Activated CD8-positive, alpha-beta memory T cell treated with anti-CD3 and anti-CD28 coated beads, Interleukin-2, amount 50 U/mL, for 1 hour (primary cell): ENCODE results near the gene CNTN4.

Source experiments
- DNase-seq: peaks from one replicate; pipeline ENCODE4 v3.0.0-alpha.2; 2020; ENCODE audit errors: extremely low read depth

CNTN4 gene

DNA sequence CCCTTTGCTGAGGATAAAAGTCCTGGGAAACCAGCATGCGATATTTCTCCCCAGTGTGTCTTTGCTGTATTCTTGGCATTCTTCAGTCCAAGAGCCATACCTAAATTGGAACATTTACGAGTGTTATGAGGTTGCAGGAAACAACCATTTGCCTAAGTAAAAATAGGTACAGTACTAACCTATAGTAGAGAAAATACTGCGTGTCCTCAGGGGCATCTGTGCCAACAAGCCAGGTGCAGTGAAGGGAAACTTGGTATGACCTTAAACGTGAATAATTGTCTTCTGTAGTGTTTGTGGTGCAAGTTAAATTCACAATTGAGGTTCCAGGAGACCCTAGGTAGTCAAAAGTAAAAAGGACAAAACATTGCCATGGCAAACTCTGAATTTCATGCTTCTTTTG is 999.3 kb downstream of the CNTN4 start:
- no peak for DNase-seq

- no peak for DNase-seq
These were observed 1003.2 kb downstream of the CNTN4 start for GRCh38 chr3:3101660-3102458.

DNA sequence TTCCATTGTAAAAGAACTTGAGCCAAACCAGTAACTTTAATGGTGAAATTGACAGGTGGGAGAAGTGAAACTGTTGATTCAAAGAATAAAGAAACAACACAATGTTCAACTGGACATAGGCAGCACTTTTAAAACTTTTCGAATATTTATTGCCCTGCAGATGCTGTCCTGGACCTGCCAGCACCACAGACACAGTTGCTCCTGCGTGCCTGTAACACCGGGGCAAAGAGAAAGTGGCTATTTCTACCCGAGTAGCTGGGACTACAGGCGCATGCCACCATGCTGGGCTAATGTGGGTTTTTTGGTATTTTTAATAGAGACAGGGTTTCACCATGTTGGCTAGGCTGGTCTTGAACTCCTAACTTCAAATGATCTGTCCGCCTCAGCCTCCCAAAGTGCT is 1004.1 kb downstream of the CNTN4 start:
- no peak for DNase-seq

DNA sequence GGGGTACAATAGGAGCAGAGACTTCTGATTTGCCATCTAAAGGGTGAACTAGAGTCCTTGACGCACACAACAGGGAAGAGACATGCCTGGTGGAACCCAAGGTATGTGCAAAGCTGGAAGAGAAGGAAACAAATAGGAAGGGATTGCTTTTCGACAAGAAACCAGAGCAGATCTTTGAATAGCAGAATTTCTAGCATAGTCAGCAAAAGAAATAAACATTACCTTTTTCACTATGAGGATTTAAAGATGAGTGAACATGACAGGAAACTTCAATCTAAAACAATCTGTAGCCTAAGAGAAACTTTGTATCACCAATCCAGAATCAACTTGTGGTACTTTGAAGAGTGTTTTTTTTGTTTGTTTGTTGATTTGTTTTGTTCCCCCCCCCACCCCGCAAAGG is 1006.6 kb downstream of the CNTN4 start:
- DNase-seq, result no peak

GRCh38 chr3:3105815-3106214 is 1007.1 kb downstream of the CNTN4 start:
- DNase-seq, result no peak

DNA sequence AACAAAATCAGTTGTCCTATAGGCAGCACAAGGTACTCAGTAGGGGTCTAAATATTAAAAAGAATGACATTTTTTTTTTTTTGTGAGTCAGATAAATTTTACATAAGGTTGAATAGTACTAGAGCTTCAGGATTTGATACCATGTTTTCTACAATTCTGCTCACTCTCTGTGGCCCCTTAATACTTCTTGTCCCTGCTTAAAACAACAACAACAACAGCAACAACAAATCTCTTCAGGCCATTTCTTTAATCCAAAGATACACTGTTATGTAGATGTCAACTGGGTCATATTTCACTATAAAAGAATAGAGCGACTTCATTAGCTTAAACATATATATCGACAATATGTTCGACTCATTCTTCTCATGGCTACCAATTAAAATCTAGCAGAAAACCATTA is 1008.5 kb downstream of the CNTN4 start:
- no peak for DNase-seq
